H9 (cell line): ENCODE results near the gene SMIM1. TPM values are rescaled to one million over a fixed set of nuclear protein-coding genes. Genes with fewer than 3 reads are reported as not detected.
"Not testable (repeated sequence)": the region's sequence is repeated elsewhere in the genome, so short reads cannot be mapped to it uniquely, and the experiment has no call there.

Experiments used
- DNase-seq: peaks from one replicate; pipeline ENCODE4 v3.0.0-alpha.2; 2017
- H2AFZ ChIP-seq: one replicate; pipeline ENCODE4 v1.6.1; 2013; ENCODE audit warnings: mild to moderate bottlenecking, low read length, control low read depth, moderate library complexity
- H2AK5ac ChIP-seq: 2 replicates; pipeline ENCODE4 v1.6.1; 2013; ENCODE audit warnings: low read length, control low read depth, mixed read lengths; ENCODE audit not compliant: insufficient read length
- H2BK120ac ChIP-seq: one replicate; pipeline ENCODE4 v1.6.1; 2013; ENCODE audit warnings: low read depth, mild to moderate bottlenecking, low read length, control low read depth, inconsistent platforms; ENCODE audit not compliant: poor library complexity, severe bottlenecking
- H2BK12ac ChIP-seq: 2 replicates; pipeline ENCODE4 v1.6.1; 2013; ENCODE audit warnings: low read length, control low read depth, mixed read lengths, low read depth; ENCODE audit not compliant: insufficient read length
- H2BK15ac ChIP-seq: 2 replicates; pipeline ENCODE4 v1.6.1; 2013; ENCODE audit warnings: low read depth, low read length, control low read depth
- H2BK20ac ChIP-seq: one replicate; pipeline ENCODE4 v1.6.1; 2013; ENCODE audit warnings: low read depth, mild to moderate bottlenecking, low read length, control low read depth, inconsistent platforms; ENCODE audit not compliant: poor library complexity, severe bottlenecking
- H2BK5ac ChIP-seq: 2 replicates; pipeline ENCODE4 v1.6.1; 2013; ENCODE audit warnings: low read length, control low read depth, mixed read lengths; ENCODE audit not compliant: insufficient read length
- H3K14ac ChIP-seq: 2 replicates; pipeline ENCODE4 v1.6.1; 2013; ENCODE audit warnings: low read length, control low read depth; ENCODE audit not compliant: insufficient read depth
- H3K18ac ChIP-seq: 2 replicates; pipeline ENCODE4 v1.6.1; 2013; ENCODE audit warnings: low read depth, mild to moderate bottlenecking, mixed read lengths, low read length, control low read depth; ENCODE audit not compliant: insufficient read length
- H3K23ac ChIP-seq: 2 replicates; pipeline ENCODE4 v1.6.1; 2013; ENCODE audit warnings: low read length, control low read depth, mixed read lengths, low read depth; ENCODE audit not compliant: insufficient read length
- H3K23me2 ChIP-seq: 2 replicates; pipeline ENCODE4 v1.6.1; 2013; ENCODE audit warnings: low read depth, mild to moderate bottlenecking, mixed read lengths, low read length, control low read depth; ENCODE audit not compliant: insufficient read length, poor library complexity, severe bottlenecking
- H3K27ac ChIP-seq: 2 replicates; pipeline ENCODE4 v1.5.1; 2013; ENCODE audit warnings: low read length, control low read depth, mixed read lengths, low read depth; ENCODE audit not compliant: insufficient read length
- H3K27me3 ChIP-seq: 2 replicates; pipeline ENCODE4 v1.6.1; 2013; ENCODE audit warnings: low read length, control low read depth, inconsistent platforms; ENCODE audit not compliant: insufficient read depth
- H3K4ac ChIP-seq: 2 replicates; pipeline ENCODE4 v1.6.1; 2013; ENCODE audit warnings: low read depth, mild to moderate bottlenecking, control low read depth, inconsistent platforms, low read length, moderate library complexity
- H3K4me1 ChIP-seq: 2 replicates; pipeline ENCODE4 v1.6.1; 2013; ENCODE audit warnings: low read length, control low read depth, inconsistent platforms; ENCODE audit not compliant: insufficient read depth
- H3K4me2 ChIP-seq: 2 replicates; pipeline ENCODE4 v1.6.1; 2013; ENCODE audit warnings: low read length, control low read depth, mixed read lengths; ENCODE audit not compliant: insufficient read length, insufficient read depth
- H3K56ac ChIP-seq: 2 replicates; pipeline ENCODE4 v1.6.1; 2013; ENCODE audit warnings: low read depth, mild to moderate bottlenecking, mixed read lengths, low read length, control low read depth; ENCODE audit not compliant: insufficient read length
- H3K79me1 ChIP-seq: 2 replicates; pipeline ENCODE4 v1.6.1; 2013; ENCODE audit warnings: low read depth, mild to moderate bottlenecking, moderate library complexity, low read length, control low read depth, inconsistent platforms; ENCODE audit not compliant: insufficient read depth, poor library complexity, severe bottlenecking
- H3K79me2 ChIP-seq: 2 replicates; pipeline ENCODE4 v1.6.1; 2013; ENCODE audit warnings: low read length, control low read depth, inconsistent platforms; ENCODE audit not compliant: insufficient read depth
- H3K9ac ChIP-seq: 2 replicates; pipeline ENCODE4 v1.6.1; 2013; ENCODE audit warnings: low read length, control low read depth, mixed read lengths; ENCODE audit not compliant: insufficient read length; ENCODE audit errors: extremely low read depth
- H3K9me3 ChIP-seq: one replicate; pipeline ENCODE4 v1.6.1; 2013; ENCODE audit warnings: low read depth, low read length, inconsistent platforms; ENCODE audit not compliant: control insufficient read depth
- H3T11ph ChIP-seq: one replicate; pipeline ENCODE4 v1.6.1; 2013; ENCODE audit warnings: mild to moderate bottlenecking, low read length, control low read depth, inconsistent platforms
- H4K20me1 ChIP-seq: one replicate; pipeline ENCODE4 v1.6.1; 2013; ENCODE audit not compliant: control insufficient read depth, insufficient read length, insufficient read depth
- H4K5ac ChIP-seq: 2 replicates; pipeline ENCODE4 v1.6.1; 2013; ENCODE audit warnings: low read depth, mild to moderate bottlenecking, mixed read lengths, low read length, control low read depth; ENCODE audit not compliant: insufficient read length
- H4K8ac ChIP-seq: replicated peaks from 2 replicates; pipeline ENCODE4 v1.6.1; 2013; ENCODE audit warnings: low read length, control low read depth, mixed read lengths, low read depth; ENCODE audit not compliant: insufficient read length
- H4K91ac ChIP-seq: 2 replicates; pipeline ENCODE4 v1.6.1; 2013; ENCODE audit warnings: low read depth, mild to moderate bottlenecking, moderate library complexity, mixed read lengths, low read length, control low read depth; ENCODE audit not compliant: insufficient read length
- H3K27ac Mint-ChIP-seq, 3 experiments: 2 replicates in 2 of 3; 3 replicates in 1 of 3; pipeline ENCODE4 v1.8.0; 2020 to 2021; ENCODE audit warnings: mixed read lengths in 3 of 3, mild to moderate bottlenecking in 1 of 3, moderate library complexity in 1 of 3
- H3K27me3 Mint-ChIP-seq: 2 replicates; pipeline ENCODE4 v1.8.0; 2021; ENCODE audit warnings: low read depth, mild to moderate bottlenecking, moderate library complexity, mixed read lengths
- H3K36me3 Mint-ChIP-seq, 3 experiments: 2 replicates in 2 of 3; 3 replicates in 1 of 3; pipeline ENCODE4 v1.8.0; 2020 to 2021; ENCODE audit warnings: low read depth in 3 of 3, mixed read lengths in 3 of 3; ENCODE audit not compliant: insufficient read depth in 1 of 3
- H3K4me1 Mint-ChIP-seq, 2 experiments: 2 replicates each; pipeline ENCODE4 v1.8.0; 2020; ENCODE audit warnings: mixed read lengths in 2 of 2
- H3K4me3 Mint-ChIP-seq, 2 experiments: 2 replicates in 1 of 2; 3 replicates in 1 of 2; pipeline ENCODE4 v1.8.0; 2020 to 2021; ENCODE audit warnings: mild to moderate bottlenecking in 2 of 2, mixed read lengths in 2 of 2, moderate library complexity in 1 of 2
- H3K9me3 Mint-ChIP-seq, 2 experiments: 2 replicates in 1 of 2; 3 replicates in 1 of 2; pipeline ENCODE4 v1.8.0; 2020; ENCODE audit warnings: mild to moderate bottlenecking in 2 of 2, mixed read lengths in 2 of 2, moderate library complexity in 1 of 2
- WGBS: extraction: QIAGEN DNeasy Blood & Tissue Kit; methylation state at CpG from one replicate; pipeline ENCODE4 v1.1.7; 2013; ENCODE audit warnings: missing lambda C conversion rate, low lambda C conversion rate, mixed read lengths; ENCODE audit not compliant: insufficient read length; ENCODE audit errors: extremely low coverage; 5-methylcytosine and 5-hydroxymethylcytosine counted together
- total RNA-seq: library from RNA; stranded (reverse); gene quantifications from 2 replicates; pipeline ENCODE4 v1.2.1, GENCODE V29; 2021
- TF ChIP-seq, protein P1 (sequence below): fragments of 200-600 bp; sonication (generic); conservative IDR thresholded peaks from 3 replicates; pipeline ENCODE4 v1.8.0; 2021; ENCODE audit warnings: antibody characterized with exemption, mild to moderate bottlenecking

The SMIM1 gene
- total RNA-seq, 1 experiment from 2014 or later = 5.3 TPM

DNA sequence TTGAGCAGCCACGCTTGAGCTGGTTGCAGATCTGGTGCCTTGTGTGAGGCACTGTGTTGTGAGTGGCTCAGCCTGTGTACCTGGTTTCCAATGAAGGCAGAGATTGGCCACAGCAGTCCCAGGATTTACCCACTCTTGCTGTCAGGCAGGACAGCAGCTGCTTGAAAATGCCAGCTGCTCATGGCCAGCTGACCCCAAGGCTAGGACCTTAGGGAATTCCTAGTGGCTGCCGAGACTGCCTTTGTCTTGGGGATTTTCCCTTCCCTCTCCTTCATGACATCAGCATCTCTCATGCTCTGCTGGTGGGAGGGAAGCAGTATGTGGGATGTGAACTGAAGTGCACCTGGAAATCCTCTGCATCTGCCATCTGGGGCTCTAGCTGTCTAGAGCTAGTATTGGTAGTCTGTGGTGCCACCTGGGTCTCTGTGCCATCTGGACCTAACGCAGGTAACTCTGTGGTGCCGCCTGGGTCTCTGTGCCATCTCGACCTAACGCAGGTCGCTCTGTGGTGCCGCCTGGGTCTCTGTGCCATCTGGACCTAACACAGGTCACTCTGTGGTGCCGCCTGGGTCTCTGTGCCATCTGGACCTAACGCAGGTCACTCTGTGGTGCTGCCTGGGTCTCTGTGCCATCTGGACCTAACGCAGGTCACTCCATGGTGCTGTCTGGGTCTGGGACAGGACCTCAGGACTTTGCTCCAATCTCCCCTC, 27.6 kb downstream of the SMIM1 start:
- WGBS = no CpG with 5 or more reads among the region's 11 CpGs
- Histone ChIP-seq H2BK12ac (no peak overlapping the region), H3K9me3 (peaks cover 2% of the 10 kb centered on the region), H3K23ac (no peak overlapping the region), H3K79me1 (no peaks in the 10 kb centered on the region), H4K5ac (no peak overlapping the region), H3K18ac (no peak overlapping the region), H3K4ac (no peak overlapping the region), H3K27me3 (no peaks in the 10 kb centered on the region), H2BK120ac (no peak overlapping the region), H3K56ac (no peak overlapping the region), H3T11ph (no peak overlapping the region), H3K23me2 (peaks cover 6% of the 10 kb centered on the region), H3K4me1 (0 out of 2 replicates have a peak, but pooled peaks cover 2% of the 10 kb centered on the region), H3K79me2 (peaks cover 4% of the 10 kb centered on the region; the same call in 1 of the 2 replicates), H4K8ac (no peak overlapping the region), H4K20me1 (no peaks in the 10 kb centered on the region), H2BK5ac (no peak overlapping the region), H2AFZ (no peak overlapping the region), H3K9ac (no peak overlapping the region), H2AK5ac (no peak overlapping the region), H2BK15ac (no peak overlapping the region), H2BK20ac (no peak overlapping the region), H3K27ac (no peak overlapping the region), H4K91ac (no peak overlapping the region), H3K14ac (no peak overlapping the region), H3K4me2 (no peak overlapping the region)
- Mint-ChIP-seq H3K27ac (peak overlapping the region in 1 of 3 experiments; percentile 82; a peak in 1 of 7 replicates), H3K9me3 (peaks cover 25 to 29% of the 10 kb centered on the region in 2 experiments), H3K27me3 (peaks cover 31% of the 10 kb centered on the region), H3K4me1 (peaks cover 13 to 14% of the 10 kb centered on the region in 2 experiments), H3K36me3 (peaks cover 2 to 6% (median 4%) of the 10 kb centered on the region in 3 experiments; a peak in 3 of 7 replicates), H3K4me3 (no peak overlapping the region)
- TF ChIP-seq, protein P1, sequence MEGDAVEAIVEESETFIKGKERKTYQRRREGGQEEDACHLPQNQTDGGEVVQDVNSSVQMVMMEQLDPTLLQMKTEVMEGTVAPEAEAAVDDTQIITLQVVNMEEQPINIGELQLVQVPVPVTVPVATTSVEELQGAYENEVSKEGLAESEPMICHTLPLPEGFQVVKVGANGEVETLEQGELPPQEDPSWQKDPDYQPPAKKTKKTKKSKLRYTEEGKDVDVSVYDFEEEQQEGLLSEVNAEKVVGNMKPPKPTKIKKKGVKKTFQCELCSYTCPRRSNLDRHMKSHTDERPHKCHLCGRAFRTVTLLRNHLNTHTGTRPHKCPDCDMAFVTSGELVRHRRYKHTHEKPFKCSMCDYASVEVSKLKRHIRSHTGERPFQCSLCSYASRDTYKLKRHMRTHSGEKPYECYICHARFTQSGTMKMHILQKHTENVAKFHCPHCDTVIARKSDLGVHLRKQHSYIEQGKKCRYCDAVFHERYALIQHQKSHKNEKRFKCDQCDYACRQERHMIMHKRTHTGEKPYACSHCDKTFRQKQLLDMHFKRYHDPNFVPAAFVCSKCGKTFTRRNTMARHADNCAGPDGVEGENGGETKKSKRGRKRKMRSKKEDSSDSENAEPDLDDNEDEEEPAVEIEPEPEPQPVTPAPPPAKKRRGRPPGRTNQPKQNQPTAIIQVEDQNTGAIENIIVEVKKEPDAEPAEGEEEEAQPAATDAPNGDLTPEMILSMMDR = no peak
- no peak for DNase-seq

DNA sequence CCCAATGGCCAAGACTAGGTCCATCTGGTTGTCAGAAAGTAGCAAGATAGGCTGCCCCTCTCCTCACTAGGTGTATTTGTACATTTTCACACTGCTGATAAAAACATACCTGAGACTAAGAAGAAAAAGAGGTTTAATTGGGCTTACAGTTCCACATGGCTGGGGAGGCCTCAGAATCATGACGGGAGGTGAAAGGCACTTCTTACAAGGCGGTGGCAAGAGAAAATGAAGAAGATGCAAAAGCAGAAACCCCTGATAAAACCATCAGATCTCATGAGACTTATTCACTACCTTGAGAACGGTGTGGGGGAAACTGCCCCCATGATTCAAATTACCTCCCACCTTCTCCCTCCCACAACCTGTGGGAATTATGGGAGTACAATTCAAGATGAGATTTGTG, 28.2 kb downstream of the SMIM1 start:
- not testable (repeated sequence) for H4K91ac ChIP-seq, H2BK15ac ChIP-seq, H4K8ac ChIP-seq, H3K4ac ChIP-seq, H3K9me3 ChIP-seq, H3K79me1 ChIP-seq, H2AK5ac ChIP-seq, H3K4me2 ChIP-seq, H3K9ac ChIP-seq, H3T11ph ChIP-seq, H2BK120ac ChIP-seq, H3K36me3 Mint-ChIP-seq, H2BK5ac ChIP-seq, H3K23ac ChIP-seq, H3K18ac ChIP-seq, H2BK12ac ChIP-seq, H4K5ac ChIP-seq, H3K4me1 ChIP-seq, H2BK20ac ChIP-seq, DNase-seq, H3K4me3 Mint-ChIP-seq, H4K20me1 ChIP-seq, H3K14ac ChIP-seq, H3K27me3 ChIP-seq, H3K23me2 ChIP-seq, H3K27ac ChIP-seq, H3K27ac Mint-ChIP-seq, H3K56ac ChIP-seq, H3K79me2 ChIP-seq, H2AFZ ChIP-seq
- Mint-ChIP-seq H3K9me3 (peaks cover 32 to 36% of the 10 kb centered on the region in 2 experiments), H3K4me1 (peaks cover 9 to 10% of the 10 kb centered on the region in 2 experiments), H3K27me3 (peaks cover 35% of the 10 kb centered on the region)
- WGBS = no CpG with 5 or more reads among the region's 3 CpGs
